Adrenal gland (tissue), 5 donors: ENCODE data around the gene COQ4.
"Not testable (repeated sequence)": the region's sequence is repeated elsewhere in the genome, so short reads cannot be mapped to it uniquely, and the experiment has no call there.

Experiments
- POLR2A ChIP-seq, 2 donors: fragments of 450-650 bp; IDR thresholded peaks; one replicate each; pipeline ENCODE4 v1.6.1; 2017; ENCODE audit warnings: antibody characterized with exemption in 2 of 2, mild to moderate bottlenecking in 2 of 2, moderate library complexity in 1 of 2
- TF ChIP-seq, protein P1 (sequence below), 6 experiments: fragments of 450-650 bp in 4 of 6; fragments of 200-600 bp in 2 of 6; sonication (generic) in 1 of 6; IDR thresholded peaks; 1 replicate in 5 of 6; 2 replicates in 1 of 6; pipeline versions ENCODE4 v1.5.1 to v1.8.0; 2016 to 2021; ENCODE audit warnings: antibody characterized with exemption in 6 of 6, mild to moderate bottlenecking in 2 of 6, moderate library complexity in 1 of 6
- donor health status: DM: no; HTN: no; CAD: no.

DNA sequence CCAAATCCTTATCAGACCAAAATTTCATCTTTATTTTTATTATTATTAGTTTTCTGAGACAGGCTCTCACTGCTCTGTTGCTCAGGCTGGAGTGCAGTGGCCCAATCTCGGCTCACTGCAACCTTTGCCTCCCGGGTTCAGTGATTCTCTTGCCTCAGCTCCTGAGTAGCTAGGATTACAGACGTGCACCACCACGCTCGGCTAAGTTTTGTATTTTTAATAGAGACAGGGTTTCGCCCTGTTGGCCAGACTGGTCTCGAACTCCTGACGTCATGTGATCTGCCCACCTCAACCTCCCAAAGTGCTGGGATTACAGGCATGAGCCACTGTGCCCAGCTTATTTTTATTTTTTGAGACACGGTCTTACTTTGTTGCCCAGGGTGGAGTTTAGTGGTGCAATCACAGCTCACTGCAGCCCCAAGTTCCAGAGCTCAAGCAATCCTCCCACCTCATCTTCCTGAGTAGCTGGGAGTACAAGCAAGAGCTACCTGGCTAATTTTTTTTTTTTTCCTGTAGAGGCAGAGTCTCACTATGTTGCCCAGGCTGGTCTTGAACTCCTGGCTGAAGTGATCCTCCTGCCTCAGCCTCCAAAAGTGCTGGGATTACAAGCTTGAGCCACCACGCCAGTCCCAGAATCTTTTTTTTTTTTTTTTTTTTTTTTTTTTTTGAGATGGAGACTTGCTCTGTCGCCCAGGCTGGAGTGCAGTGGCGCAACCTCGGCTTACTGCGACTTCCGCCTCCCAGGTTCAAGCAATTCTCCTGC lies 16.4 kb downstream of the COQ4 start:
- TF ChIP-seq POLR2A (IDR thresholded peaks at IDR 0.05) = not testable (repeated sequence)
- TF ChIP-seq, protein P1, sequence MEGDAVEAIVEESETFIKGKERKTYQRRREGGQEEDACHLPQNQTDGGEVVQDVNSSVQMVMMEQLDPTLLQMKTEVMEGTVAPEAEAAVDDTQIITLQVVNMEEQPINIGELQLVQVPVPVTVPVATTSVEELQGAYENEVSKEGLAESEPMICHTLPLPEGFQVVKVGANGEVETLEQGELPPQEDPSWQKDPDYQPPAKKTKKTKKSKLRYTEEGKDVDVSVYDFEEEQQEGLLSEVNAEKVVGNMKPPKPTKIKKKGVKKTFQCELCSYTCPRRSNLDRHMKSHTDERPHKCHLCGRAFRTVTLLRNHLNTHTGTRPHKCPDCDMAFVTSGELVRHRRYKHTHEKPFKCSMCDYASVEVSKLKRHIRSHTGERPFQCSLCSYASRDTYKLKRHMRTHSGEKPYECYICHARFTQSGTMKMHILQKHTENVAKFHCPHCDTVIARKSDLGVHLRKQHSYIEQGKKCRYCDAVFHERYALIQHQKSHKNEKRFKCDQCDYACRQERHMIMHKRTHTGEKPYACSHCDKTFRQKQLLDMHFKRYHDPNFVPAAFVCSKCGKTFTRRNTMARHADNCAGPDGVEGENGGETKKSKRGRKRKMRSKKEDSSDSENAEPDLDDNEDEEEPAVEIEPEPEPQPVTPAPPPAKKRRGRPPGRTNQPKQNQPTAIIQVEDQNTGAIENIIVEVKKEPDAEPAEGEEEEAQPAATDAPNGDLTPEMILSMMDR (IDR thresholded peaks at IDR 0.05) = not testable (repeated sequence)
